Thyroid gland (tissue), 4 donors: ENCODE data around the gene TMC1. TPM values are rescaled to one million over a fixed set of nuclear protein-coding genes. Genes with fewer than 3 reads are reported as not detected.
A peak's percentile ranks its signal among the peaks of the same experiment; 100 is the strongest.

Source experiments
- DNase-seq, 2 donors: peaks; one replicate each; pipeline ENCODE4 v3.0.0-alpha.2; 2019
- H3K27ac ChIP-seq, 3 donors: fragments of 200-600 bp; sonication (generic); 1 replicate in 2 of 3; 2 replicates in 1 of 3; pipeline ENCODE4 v1.5.1; 2016 to 2019; ENCODE audit warnings: mild to moderate bottlenecking in 1 of 3, moderate library complexity in 1 of 3
- H3K27me3 ChIP-seq: fragments of 200-600 bp; sonication (generic); one replicate; pipeline ENCODE4 v1.5.1; 2019
- H3K36me3 ChIP-seq, 2 donors: fragments of 200-600 bp; sonication (generic); one replicate each; pipeline ENCODE4 v1.5.1; 2016 to 2019
- H3K4me1 ChIP-seq, 2 donors: fragments of 200-600 bp; sonication (generic); one replicate each; pipeline ENCODE4 v1.5.1; 2017 to 2019
- H3K4me3 ChIP-seq, 3 donors: fragments of 200-600 bp; sonication (generic); replicated peaks in 1 of 3; 1 replicate in 2 of 3; 2 replicates in 1 of 3; pipeline ENCODE4 v1.5.1; 2016; ENCODE audit warnings: mild to moderate bottlenecking in 1 of 3
- H3K9me3 ChIP-seq: fragments of 200-600 bp; sonication (generic); one replicate; pipeline ENCODE4 v1.5.1; 2017
- POLR2A ChIP-seq, 2 donors: fragments of 450-650 bp; IDR thresholded peaks; one replicate each; pipeline ENCODE4 v1.6.1; 2017; ENCODE audit warnings: antibody characterized with exemption in 2 of 2, mild to moderate bottlenecking in 2 of 2, moderate library complexity in 1 of 2
- WGBS, 2 donors: methylation state at CpG; one replicate each; pipeline ENCODE4 v1.1.5; 2017; 5-methylcytosine and 5-hydroxymethylcytosine counted together
- intact Hi-C: fragments of 100-400 bp; cut with DNase I; formaldehyde crosslinking; loops from one replicate; pipeline ENCODE4 v1.15.1; 2023
- total RNA-seq, 4 donors: library from RNA; depleted of rRNA; stranded (reverse); fragments of >200 nt; gene quantifications; one replicate each; pipeline ENCODE4 v1.2.3, GENCODE V29; 2016
- TF ChIP-seq, protein P1 (sequence below), 6 experiments: fragments of 200-600 bp in 3 of 6; fragments of 450-650 bp in 3 of 6; sonication (generic) in 3 of 6; IDR thresholded peaks; one replicate each; pipeline ENCODE4 v1.5.1; 2016 to 2019; ENCODE audit warnings: antibody characterized with exemption in 6 of 6, mild to moderate bottlenecking in 2 of 6, inconsistent platforms in 1 of 6, moderate library complexity in 1 of 6

Gene TMC1
- total RNA-seq, 4 donors from 2014 or later, result 0.11 to 0.13 TPM; not detected in 2

DNA sequence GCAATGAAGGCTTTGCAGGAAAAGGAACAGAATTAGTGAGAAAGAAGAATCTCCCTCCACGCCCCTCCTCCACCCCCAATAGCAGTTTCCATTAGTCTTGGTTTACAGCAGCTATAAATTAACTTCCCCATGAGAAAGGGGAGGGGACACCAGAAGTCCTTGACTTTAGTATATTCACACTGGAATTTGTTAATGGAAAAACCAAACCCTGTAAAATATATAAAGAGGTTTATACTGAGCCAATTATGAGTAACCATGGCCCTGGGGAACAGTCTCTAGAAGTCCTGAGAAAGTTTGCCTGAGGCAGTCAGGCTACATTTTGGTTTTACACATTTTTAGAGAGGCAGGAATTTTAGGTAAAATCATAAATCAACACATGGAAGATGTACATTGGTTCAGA is 342.9 kb downstream of the TMC1 start:
- no peak for DNase-seq
- intact Hi-C loops, result no loop called here
- no peaks in the 10 kb centered on the region for H3K27me3 ChIP-seq
- TF ChIP-seq POLR2A (IDR thresholded peaks at IDR 0.05), result no peak
- TF ChIP-seq, protein P1, sequence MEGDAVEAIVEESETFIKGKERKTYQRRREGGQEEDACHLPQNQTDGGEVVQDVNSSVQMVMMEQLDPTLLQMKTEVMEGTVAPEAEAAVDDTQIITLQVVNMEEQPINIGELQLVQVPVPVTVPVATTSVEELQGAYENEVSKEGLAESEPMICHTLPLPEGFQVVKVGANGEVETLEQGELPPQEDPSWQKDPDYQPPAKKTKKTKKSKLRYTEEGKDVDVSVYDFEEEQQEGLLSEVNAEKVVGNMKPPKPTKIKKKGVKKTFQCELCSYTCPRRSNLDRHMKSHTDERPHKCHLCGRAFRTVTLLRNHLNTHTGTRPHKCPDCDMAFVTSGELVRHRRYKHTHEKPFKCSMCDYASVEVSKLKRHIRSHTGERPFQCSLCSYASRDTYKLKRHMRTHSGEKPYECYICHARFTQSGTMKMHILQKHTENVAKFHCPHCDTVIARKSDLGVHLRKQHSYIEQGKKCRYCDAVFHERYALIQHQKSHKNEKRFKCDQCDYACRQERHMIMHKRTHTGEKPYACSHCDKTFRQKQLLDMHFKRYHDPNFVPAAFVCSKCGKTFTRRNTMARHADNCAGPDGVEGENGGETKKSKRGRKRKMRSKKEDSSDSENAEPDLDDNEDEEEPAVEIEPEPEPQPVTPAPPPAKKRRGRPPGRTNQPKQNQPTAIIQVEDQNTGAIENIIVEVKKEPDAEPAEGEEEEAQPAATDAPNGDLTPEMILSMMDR (IDR thresholded peaks at IDR 0.05), result no peak
- no peak overlapping the region for H3K4me3 ChIP-seq
- no peaks in the 10 kb centered on the region for H3K36me3 ChIP-seq
- H3K27ac ChIP-seq, result no peak overlapping the region
- no peaks in the 10 kb centered on the region for H3K4me1 ChIP-seq
- WGBS, 2 donors, result 86 to 94% methylated on average over 1 of the region's 1 CpG
- H3K9me3 ChIP-seq, result no peaks in the 10 kb centered on the region

DNA sequence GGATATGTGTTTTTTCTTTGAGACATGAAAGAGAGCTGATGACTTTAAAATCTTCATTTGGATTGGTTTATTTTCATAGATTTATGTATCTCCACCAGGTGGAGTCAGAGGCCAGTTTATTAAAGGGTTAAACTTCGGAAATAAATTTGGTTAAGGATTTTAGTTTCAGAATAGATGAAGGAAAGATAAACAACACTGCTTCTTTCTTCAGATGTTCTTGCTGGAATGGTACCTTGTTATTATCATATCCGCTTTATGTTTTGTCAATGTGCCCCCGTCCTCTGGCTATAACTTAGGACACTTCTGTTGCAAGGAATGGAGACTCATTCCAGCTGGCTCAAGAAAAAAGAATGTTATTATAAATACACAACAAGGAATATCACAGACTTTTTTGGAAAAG is 350.3 kb downstream of the TMC1 start:
- Histone ChIP-seq H3K4me1 (peaks cover 20 to 21% of the 10 kb centered on the region in 2 donors), H3K36me3 (no peaks in the 10 kb centered on the region), H3K27ac (peak overlapping the region; percentile 23 to 80 (median 77)), H3K4me3 (no peak overlapping the region), H3K27me3 (no peaks in the 10 kb centered on the region), H3K9me3 (no peaks in the 10 kb centered on the region)
- intact Hi-C loops, result loop anchor here (5.0 kb wide), 1 partner anchor 156 kb away; no protein-coding TSS in a partner anchor
- WGBS, 2 donors, result 48 to 49% methylated on average over 3 of the region's 3 CpGs
- TF ChIP-seq, protein P1 (IDR thresholded peaks at IDR 0.05), result peak in 3 of 6 experiments; percentile 46 to 67 (median 63)
- TF ChIP-seq POLR2A (IDR thresholded peaks at IDR 0.05), result no peak
- DNase-seq, result no peak

DNA sequence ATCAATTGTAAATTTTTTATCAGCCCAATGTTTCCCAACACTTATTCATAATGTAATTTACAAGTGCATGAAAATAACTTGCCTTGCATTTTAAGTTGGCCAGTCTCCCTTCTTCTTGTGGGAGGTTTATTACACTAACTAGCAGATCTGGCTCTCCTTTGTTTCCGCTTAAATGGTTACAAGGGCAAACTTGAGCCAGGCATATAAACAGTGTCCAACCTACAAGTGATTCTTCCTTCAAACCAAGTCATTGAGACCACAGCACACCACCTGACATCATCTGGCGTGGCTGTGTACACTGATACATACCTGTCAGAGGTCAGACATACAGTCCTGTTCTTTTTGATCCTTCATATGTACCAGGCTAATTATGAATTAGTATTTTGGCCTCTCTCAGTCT is 351.3 kb downstream of the TMC1 start:
- H3K4me3 ChIP-seq, result no peak overlapping the region
- TF ChIP-seq, protein P1 (IDR thresholded peaks at IDR 0.05), result no peak
- TF ChIP-seq POLR2A (IDR thresholded peaks at IDR 0.05), result no peak
- peak; percentile 79 to 81 for DNase-seq
- H3K9me3 ChIP-seq, result no peaks in the 10 kb centered on the region
- intact Hi-C loops, result loop anchor here (5.0 kb wide), 1 partner anchor 155 kb away; no protein-coding TSS in a partner anchor
- peak overlapping the region; percentile 60 to 80 (median 77) for H3K27ac ChIP-seq
- peaks cover 20 to 21% of the 10 kb centered on the region in 2 donors for H3K4me1 ChIP-seq
- no peaks in the 10 kb centered on the region for H3K27me3 ChIP-seq
- WGBS, 2 donors, result 23 to 44% methylated on average over 2 of the region's 2 CpGs
- no peaks in the 10 kb centered on the region for H3K36me3 ChIP-seq

DNA sequence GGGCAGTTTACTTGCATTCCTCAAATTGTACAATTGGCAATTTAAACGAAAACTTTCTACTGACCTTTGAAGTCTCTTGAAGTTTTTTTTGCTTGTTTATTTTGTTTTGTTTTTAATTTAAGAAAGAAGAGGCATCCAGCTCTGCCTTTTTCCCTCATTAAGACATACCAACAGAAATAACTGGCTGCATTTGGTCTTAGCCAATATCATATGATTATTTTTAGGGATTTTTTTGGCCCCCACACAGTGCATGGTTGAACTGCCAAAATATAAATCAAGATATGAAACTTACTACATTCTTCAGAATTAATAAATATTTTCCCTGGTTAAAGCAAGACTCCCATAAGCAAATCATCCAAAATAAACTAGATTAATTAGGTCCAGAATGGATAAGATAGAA is 352.0 kb downstream of the TMC1 start:
- TF ChIP-seq, protein P1 (IDR thresholded peaks at IDR 0.05), result no peak
- no peak for TF ChIP-seq POLR2A (IDR thresholded peaks at IDR 0.05)
- WGBS, 2 donors, result 15 to 19% methylated on average over 1 of the region's 1 CpG
- Histone ChIP-seq H3K27me3 (no peaks in the 10 kb centered on the region), H3K36me3 (no peaks in the 10 kb centered on the region), H3K27ac (peak overlapping the region; percentile 60 to 80 (median 77)), H3K4me1 (peaks cover 20 to 21% of the 10 kb centered on the region in 2 donors), H3K4me3 (no peak overlapping the region), H3K9me3 (no peaks in the 10 kb centered on the region)
- intact Hi-C loops, result loop anchor here (5.0 kb wide), 1 partner anchor 154 kb away; no protein-coding TSS in a partner anchor
- DNase-seq, result no peak

DNA sequence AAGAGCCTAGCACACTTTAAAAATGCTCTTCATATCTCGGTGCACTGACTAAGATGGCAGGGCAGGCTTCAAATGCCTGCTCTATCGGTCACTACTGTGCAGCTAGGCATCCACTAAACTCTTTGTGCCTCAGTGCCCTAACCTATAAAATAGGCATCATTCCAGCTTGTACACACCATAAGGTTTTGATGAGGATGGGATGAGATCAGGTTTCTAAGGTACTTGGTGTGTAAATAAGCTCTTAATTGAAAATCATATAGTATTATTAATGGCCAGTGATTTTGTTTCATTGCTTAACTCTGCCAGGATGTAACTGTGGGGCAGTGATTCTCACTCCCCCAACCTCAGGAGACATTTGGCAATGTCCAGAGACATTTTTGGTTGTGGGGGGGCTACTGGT is 352.9 kb downstream of the TMC1 start:
- peak overlapping the region in 1 of 3 donors; percentile 80 for H3K27ac ChIP-seq
- 86 to 93% methylated on average over 2 of the region's 2 CpGs for WGBS, 2 donors

More for the DNA sequence above, 352.9 kb downstream of the TMC1 start:
- intact Hi-C loops, result loop anchor here (5.0 kb wide), 1 partner anchor 153 kb away; no protein-coding TSS in a partner anchor
- Histone ChIP-seq H3K4me1 (peaks cover 20 to 21% of the 10 kb centered on the region in 2 donors), H3K27me3 (no peaks in the 10 kb centered on the region), H3K4me3 (no peak overlapping the region), H3K9me3 (no peaks in the 10 kb centered on the region), H3K36me3 (no peaks in the 10 kb centered on the region)
- TF ChIP-seq, protein P1 (IDR thresholded peaks at IDR 0.05), result no peak
- no peak for TF ChIP-seq POLR2A (IDR thresholded peaks at IDR 0.05)
- no peak for DNase-seq
